ENCODE results near the gene TMEM196.

The TMEM196 gene

GRCh38 chr7:19772841-19773760 lies at the start of gene TMEM196:
Gene TMEM196, minus strand, starts transcription at chr7:19773617. Its CDS starts 921 bp downstream, at chr7:19772696.
- peak; percentile 34 for DNase-seq

GRCh38 chr7:19816128-19816527 lies 42.7 kb upstream of the TMEM196 start:
- no peak for DNase-seq

- DNase-seq: no peak
These were observed 42.1 kb upstream of the TMEM196 start for GRCh38 chr7:19815546-19815945.

- no peak for DNase-seq
These were observed 41.4 kb upstream of the TMEM196 start for GRCh38 chr7:19814776-19815175.

- DNase-seq: no peak
These were observed 38.0 kb upstream of the TMEM196 start for GRCh38 chr7:19811386-19811785.

- DNase-seq: no peak
These were observed 25.6 kb upstream of the TMEM196 start for GRCh38 chr7:19798986-19799385.

- no peak for DNase-seq
These were observed 10.1 kb upstream of the TMEM196 start for GRCh38 chr7:19783541-19783940.

GRCh38 chr7:19776981-19777380 lies 3.6 kb upstream of the TMEM196 start:
- no peak for DNase-seq

GRCh38 chr7:19775578-19775977 lies 2.2 kb upstream of the TMEM196 start:
- no peak for DNase-seq

- DNase-seq: peak; percentile 47
These were observed 1.1 kb downstream of the TMEM196 start for GRCh38 chr7:19772306-19772705.

- DNase-seq: no peak
These were observed 10.8 kb downstream of the TMEM196 start for GRCh38 chr7:19762631-19763030.

- DNase-seq: peak; percentile 58
These were observed 18.8 kb downstream of the TMEM196 start for GRCh38 chr7:19754521-19755116.

- no peak for DNase-seq
These were observed 21.4 kb downstream of the TMEM196 start for GRCh38 chr7:19752020-19752419.

- DNase-seq: no peak
These were observed 23.8 kb downstream of the TMEM196 start for GRCh38 chr7:19749658-19750057.

- peak; percentile 69 for DNase-seq
These were observed 25.6 kb downstream of the TMEM196 start for GRCh38 chr7:19747740-19748339.

GRCh38 chr7:19744075-19744474 lies 29.3 kb downstream of the TMEM196 start:
- DNase-seq: no peak

- no peak for DNase-seq
These were observed 44.7 kb downstream of the TMEM196 start for GRCh38 chr7:19728716-19729115.

GRCh38 chr7:19725770-19726169 lies 47.6 kb downstream of the TMEM196 start:
- DNase-seq: no peak

GRCh38 chr7:19715499-19715898 lies 57.9 kb downstream of the TMEM196 start:
- no peak for DNase-seq

- peak; percentile 5 for DNase-seq
These were observed 59.7 kb downstream of the TMEM196 start for GRCh38 chr7:19713676-19714075.

GRCh38 chr7:19709249-19709578 lies 64.2 kb downstream of the TMEM196 start:
- DNase-seq: peak; percentile 31

- DNase-seq: peak; percentile 94
These were observed 64.8 kb downstream of the TMEM196 start, which contains the start of gene POLR1F for GRCh38 chr7:19708397-19709248. Gene POLR1F, minus strand, starts transcription at chr7:19709037. Its CDS starts 21 bp downstream, at chr7:19709016.

GRCh38 chr7:19707240-19707639 lies 66.2 kb downstream of the TMEM196 start:
- DNase-seq: no peak

All from NCI-H146 (cell line).